Measurements from ENCODE around the gene DKK1.

Gene DKK1, protein sequence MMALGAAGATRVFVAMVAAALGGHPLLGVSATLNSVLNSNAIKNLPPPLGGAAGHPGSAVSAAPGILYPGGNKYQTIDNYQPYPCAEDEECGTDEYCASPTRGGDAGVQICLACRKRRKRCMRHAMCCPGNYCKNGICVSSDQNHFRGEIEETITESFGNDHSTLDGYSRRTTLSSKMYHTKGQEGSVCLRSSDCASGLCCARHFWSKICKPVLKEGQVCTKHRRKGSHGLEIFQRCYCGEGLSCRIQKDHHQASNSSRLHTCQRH
- total RNA-seq: 0 to 0.09 (median 0) reads per million in 4 experiments

GRCh38 chr10:52313933-52314821, at the start of gene DKK1:
Gene DKK1 (plus strand): TSS chr10:52314281. CDS start chr10:52314435, 154 bp downstream.
- no peak for DNase-seq

GRCh38 chr10:52265131-52265926, 48.8 kb upstream of the DKK1 start:
- no peak for DNase-seq

- no peak for DNase-seq
Observed at GRCh38 chr10:52266858-52267257, 47.2 kb upstream of the DKK1 start.

DNA sequence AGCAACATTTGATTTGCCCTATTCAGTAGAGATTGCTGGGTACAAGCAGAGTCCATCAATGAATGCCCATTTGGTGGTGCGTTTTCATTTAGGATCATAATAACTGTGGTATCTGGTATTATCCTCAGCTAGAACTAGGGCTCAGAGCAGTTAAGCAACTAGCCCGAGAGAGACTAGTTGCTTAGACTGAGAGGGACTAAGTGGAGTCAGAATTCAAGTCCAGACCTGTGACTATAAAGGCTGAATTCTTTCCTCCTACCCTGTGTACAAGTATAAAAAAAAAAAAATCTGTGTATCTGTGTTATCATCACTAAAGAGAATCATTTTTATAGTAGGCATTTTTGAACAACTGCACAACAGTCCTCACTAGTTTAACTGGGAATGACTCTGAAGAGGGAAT, 45.3 kb upstream of the DKK1 start:
- DNase-seq: no peak

DNA sequence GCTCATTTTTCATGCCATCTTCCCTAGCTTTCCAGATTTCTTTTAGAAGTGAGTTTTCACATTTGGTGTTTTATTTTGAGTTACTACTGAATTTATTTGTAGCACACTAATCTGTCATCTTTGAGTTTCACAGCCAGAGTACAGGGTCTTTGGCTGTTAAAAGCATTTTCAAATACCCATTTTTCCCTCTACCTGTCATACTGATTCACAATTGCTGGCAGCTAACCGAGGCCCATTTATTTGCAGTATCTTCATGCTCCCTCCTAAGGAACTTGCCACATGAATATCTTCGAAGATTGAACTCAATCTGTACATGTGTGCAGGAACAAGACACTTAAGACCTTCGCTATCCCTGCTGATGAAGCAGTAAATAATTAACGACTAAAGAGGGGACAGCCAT, 44.8 kb upstream of the DKK1 start:
- DNase-seq: no peak

DNA sequence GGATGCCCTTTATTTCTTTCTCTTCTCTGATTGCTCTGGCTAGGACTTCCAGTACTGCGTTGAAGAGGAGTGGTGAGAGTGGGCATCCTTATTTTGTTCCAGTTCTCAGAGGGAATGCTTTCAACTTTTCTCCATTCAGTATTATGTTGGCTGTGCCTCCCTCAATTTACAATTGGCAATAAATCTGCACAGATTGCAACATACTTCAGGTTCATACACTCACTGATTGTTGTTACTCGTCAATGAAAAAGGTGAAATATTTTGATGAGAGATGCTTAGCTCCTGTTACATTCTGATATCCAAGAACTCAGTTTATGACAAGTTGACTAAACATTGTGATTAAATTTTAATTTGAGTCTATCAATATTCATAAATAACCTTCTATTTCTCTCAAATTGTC, 37.9 kb upstream of the DKK1 start:
- DNase-seq: no peak

GRCh38 chr10:52276986-52277385, 37.1 kb upstream of the DKK1 start:
- no peak for DNase-seq

DNA sequence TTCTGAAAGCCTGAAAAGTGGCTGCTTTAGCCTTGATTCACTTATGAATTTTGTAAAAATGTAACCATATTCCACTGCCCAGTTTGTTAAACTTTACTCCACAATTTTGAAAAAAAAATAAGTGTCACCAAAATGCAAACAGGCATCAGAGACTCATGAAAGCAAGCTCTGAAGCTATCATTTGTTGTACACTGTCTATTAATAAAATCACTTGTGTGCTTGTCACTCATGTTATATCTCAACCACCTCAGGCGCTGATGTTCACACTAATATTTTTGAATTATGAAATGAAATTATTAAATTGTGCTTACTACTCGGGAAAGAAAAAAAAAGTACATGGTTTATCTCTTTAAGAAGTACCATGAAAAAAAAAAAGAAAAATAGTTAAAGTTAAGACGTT, 34.5 kb upstream of the DKK1 start:
- DNase-seq: no peak

- no peak for DNase-seq
Observed at GRCh38 chr10:52280051-52280450, 34.0 kb upstream of the DKK1 start.

DNA sequence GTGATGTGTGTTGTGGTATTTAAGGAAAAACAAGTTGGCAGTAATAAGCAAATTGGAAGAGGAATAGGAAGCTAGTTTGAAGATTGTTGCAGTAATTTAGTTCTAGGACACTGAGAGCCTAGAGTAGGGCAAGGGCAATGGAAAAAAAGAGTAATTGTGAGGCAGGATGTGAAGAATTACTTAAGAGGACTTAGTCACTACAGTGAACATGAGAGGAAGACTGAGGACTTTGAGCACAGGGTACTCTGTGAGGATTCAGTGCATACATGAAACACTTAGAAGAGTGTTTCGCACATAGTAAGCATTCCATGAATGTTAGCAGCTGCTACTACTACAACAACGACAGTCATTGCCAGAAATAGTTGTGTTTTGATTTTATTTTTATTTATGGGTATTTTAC, 30.9 kb upstream of the DKK1 start:
- DNase-seq: no peak

DNA sequence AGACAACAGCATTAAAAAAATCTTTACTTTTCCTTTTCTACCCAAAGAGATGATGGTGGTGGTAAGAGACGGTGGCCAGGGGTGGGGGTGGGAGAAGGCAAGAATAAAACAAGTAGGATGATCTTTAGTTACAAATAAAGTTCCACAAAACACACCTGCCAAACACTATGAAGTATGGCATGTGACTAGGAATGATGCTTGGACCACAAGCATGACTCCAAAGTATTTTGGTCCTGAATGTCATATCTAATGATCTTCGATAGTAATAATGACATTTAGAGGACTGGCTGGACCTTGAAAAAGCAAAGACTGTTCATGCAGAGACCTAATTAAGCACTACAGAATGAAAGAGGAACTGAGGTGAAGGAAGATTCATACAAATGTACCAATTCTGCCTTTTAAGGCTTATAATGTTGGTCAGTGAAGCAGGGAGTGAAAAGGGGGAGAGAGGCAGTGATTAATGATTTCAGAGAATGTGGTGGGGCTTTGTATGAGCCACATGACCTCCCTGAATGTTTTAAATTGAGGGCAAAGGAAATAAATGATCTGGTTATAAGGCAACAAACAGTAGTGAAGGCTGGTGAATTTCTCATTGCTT, 29.6 kb upstream of the DKK1 start:
- DNase-seq: no peak

DNA sequence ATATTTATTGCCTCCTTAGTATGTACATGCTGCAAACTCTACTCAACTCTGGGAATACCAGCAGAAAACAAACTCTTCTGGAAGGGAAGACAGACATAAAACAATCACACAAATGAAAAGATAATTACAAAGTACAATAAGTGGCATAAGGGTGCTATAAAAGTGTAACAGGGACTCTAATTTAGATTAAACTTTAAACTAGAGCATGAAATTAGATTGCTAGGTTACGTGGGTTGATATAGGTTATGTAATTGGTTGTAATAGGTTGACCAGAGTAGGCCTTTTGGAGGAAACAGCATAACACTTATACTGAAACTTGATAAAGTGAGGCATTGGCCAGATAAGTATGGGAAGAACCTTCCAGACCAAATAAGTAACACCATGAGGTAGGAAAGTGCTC, 26.2 kb upstream of the DKK1 start:
- DNase-seq: no peak

GRCh38 chr10:52297747-52298146, 16.3 kb upstream of the DKK1 start:
- no peak for DNase-seq

- no peak for DNase-seq
Observed at GRCh38 chr10:52300599-52301277, 13.3 kb upstream of the DKK1 start.

DNA sequence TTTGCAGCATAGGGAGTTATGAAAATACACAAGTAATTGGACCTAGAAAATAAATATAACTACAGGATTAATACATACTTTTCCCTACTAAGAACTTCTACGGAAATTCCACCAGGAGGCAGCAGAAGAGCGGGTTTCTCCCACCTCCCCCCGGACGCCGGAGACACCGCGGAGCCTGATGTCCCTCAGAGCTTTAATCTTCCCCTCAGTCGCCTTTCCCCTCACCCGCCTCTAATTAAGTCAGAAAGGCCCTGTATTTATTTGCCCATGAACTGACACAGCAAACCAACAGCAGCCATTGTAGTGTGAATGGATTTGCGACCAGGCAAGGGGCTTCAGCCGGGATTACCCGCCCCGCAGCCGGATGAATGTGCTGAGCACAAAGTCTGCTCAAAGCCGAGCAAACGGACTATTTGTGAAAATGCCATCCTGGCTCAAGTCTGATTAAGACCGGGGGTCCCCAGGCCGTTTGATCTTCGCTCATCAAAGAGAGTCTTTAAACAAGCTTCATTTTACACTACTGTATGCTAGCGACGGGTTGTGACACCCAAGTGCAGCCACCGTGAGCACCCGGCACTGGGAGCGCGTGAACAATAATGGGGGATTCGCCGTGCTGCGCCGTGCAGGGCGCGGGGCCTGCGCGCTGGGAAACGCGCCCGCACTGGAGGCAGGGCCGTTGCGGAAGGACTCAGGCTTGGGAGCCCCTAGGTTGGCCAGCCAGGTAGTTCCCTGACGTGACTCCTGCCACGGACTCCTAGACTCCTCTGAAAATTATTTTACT, 5.6 kb upstream of the DKK1 start:
- DNase-seq: no peak

GRCh38 chr10:52312942-52313255, 1.2 kb upstream of the DKK1 start:
- DNase-seq: no peak

- no peak for DNase-seq
Observed at GRCh38 chr10:52313256-52313932, 687 bp upstream of the DKK1 start.

DNA sequence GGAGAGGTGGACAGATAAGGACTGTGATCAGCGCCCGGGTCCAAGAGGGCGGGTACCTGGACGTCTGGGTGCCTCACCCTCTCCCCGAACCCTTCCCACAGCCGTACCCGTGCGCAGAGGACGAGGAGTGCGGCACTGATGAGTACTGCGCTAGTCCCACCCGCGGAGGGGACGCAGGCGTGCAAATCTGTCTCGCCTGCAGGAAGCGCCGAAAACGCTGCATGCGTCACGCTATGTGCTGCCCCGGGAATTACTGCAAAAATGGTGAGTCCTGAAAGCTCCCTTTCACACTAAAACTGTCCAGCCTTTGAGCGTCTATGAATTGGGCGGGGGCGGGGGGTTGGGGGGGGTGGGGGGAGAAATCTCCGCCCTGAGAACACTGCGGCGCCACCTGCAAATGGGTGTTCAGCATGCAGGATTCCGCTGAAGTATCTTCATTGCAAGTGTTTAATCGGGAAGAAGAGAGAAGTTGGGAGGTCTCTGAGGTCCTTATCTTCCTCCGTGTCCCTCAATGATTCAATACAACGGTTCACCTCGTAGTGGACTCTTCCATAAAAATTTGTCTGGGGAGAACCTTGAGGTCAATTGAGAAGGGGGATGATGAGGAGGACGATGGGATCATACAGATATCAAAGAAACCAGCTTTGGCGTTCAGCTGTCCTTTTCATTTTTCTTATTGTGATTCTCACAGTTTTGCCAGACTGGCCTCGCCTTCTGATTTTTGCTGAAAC, 906 bp downstream of the DKK1 start:
- DNase-seq: no peak

- no peak for DNase-seq
Observed at GRCh38 chr10:52316001-52316400, 1.9 kb downstream of the DKK1 start.

DNA sequence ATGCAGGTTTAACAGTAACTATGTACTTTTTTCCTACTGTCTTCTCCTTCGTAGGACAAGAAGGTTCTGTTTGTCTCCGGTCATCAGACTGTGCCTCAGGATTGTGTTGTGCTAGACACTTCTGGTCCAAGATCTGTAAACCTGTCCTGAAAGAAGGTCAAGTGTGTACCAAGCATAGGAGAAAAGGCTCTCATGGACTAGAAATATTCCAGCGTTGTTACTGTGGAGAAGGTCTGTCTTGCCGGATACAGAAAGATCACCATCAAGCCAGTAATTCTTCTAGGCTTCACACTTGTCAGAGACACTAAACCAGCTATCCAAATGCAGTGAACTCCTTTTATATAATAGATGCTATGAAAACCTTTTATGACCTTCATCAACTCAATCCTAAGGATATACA, 2.4 kb downstream of the DKK1 start:
- DNase-seq: no peak
